Right lobe of liver (tissue), 4 donors: ENCODE measurements around the gene PARD6G.

ENCODE experiments used
- CTCF ChIP-seq, 4 donors: fragments of 200-600 bp in 3 of 4; fragments of 450-650 bp in 1 of 4; IDR thresholded peaks; one replicate each; pipeline versions ENCODE4 v1.5.1 to v1.8.0; 2016 to 2022; ENCODE audit warnings: antibody characterized with exemption in 4 of 4, mild to moderate bottlenecking in 2 of 4
- POLR2A ChIP-seq: fragments of 450-650 bp; IDR thresholded peaks from one replicate; pipeline ENCODE4 v1.6.1; 2017; ENCODE audit warnings: antibody characterized with exemption, mild to moderate bottlenecking
- donor health status: DM: no; HTN: no; CAD: no.
- donor health status: DM: no; HTN: no; CAD: no.
- donor health status: DM: no; HTN: yes; CAD: no.

DNA sequence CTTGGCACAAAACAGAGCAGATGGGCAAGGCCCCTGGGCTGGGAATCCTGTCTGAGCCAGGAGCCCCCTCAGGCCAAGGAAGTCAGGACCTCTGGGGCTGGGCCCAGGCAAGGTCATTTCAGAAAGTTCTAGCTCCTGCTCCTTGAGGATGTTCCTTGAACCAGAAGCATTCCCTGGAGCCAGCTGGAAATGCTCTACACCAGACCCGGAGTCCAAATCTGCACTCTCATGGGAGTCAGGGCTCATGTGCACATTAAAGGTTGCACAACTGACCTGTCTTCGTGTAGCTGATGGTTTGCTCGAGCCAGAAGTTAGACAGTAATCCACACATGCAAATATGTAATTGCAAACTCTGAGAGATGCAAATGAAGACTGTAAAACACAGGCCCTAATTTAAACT is 18.0 kb downstream of the PARD6G start:
- TF ChIP-seq CTCF (IDR thresholded peaks at IDR 0.05) (no peak), POLR2A (no peak)
